ENCODE results near the gene AQP6. TPM values are rescaled to one million over a fixed set of nuclear protein-coding genes. Genes with fewer than 3 reads are reported as not detected.

AQP6 gene
- total and polyA plus RNA-seq, 2 experiments from 2014 or later: 0.23 TPM; not detected in 1

- Histone ChIP-seq H2AFZ (no peak overlapping the region), H3K27ac (no peak overlapping the region), H3K27me3 (no peaks in the 10 kb centered on the region), H3K79me2 (no peaks in the 10 kb centered on the region), H3K9me2 (replicated peaks; ENCODE audit: insufficient read depth) (no peaks in the 10 kb centered on the region), H3K9me3 (ENCODE audit: low read depth) (no peaks in the 10 kb centered on the region), H3K4me3 (no peak overlapping the region), H3K36me3 (replicated peaks; ENCODE audit: insufficient read depth, low read depth) (no peaks in the 10 kb centered on the region), H4K20me1 (ENCODE audit: insufficient read depth, poor library complexity, severe bottlenecking) (no peaks in the 10 kb centered on the region), H3K4me2 (no peak overlapping the region), H3K4me1 (ENCODE audit: insufficient read depth) (peaks cover 13% of the 10 kb centered on the region)
- no peak for TF ChIP-seq EZH2phosphoT487 (IDR thresholded peaks at IDR 0.05; ENCODE audit: low read depth, severe bottlenecking, unreplicated experiment)
- TF ChIP-seq EZH2 (IDR thresholded peaks at IDR 0.05; ENCODE audit: borderline replicate concordance): no peak
- TF ChIP-seq CTCF (IDR thresholded peaks at IDR 0.05; ENCODE audit: poor library complexity): no peak
- DNase-seq (ENCODE audit: low spot score): no peak
- 70% methylated on average over 4 of the region's 4 CpGs for WGBS (ENCODE audit: low lambda C conversion rate, missing lambda C conversion rate)
Measured at GRCh38 chr12:49978125-49978524, 5.4 kb downstream of the AQP6 start.

- no peak for DNase-seq (ENCODE audit: low spot score)
- 80% methylated on average over 10 of the region's 10 CpGs for WGBS (ENCODE audit: low lambda C conversion rate, missing lambda C conversion rate)
- Histone ChIP-seq H2AFZ (no peak overlapping the region), H3K27ac (no peak overlapping the region), H3K9me2 (replicated peaks; ENCODE audit: insufficient read depth) (no peaks in the 10 kb centered on the region), H3K27me3 (no peaks in the 10 kb centered on the region), H4K20me1 (ENCODE audit: insufficient read depth, poor library complexity, severe bottlenecking) (no peaks in the 10 kb centered on the region), H3K4me1 (ENCODE audit: insufficient read depth) (peaks cover 15% of the 10 kb centered on the region), H3K4me3 (no peak overlapping the region), H3K4me2 (no peak overlapping the region), H3K9me3 (ENCODE audit: low read depth) (no peaks in the 10 kb centered on the region), H3K79me2 (no peaks in the 10 kb centered on the region), H3K36me3 (replicated peaks; ENCODE audit: insufficient read depth, low read depth) (no peaks in the 10 kb centered on the region)
- no peak for TF ChIP-seq EZH2phosphoT487 (IDR thresholded peaks at IDR 0.05; ENCODE audit: low read depth, severe bottlenecking, unreplicated experiment)
Measured at GRCh38 chr12:49979016-49979586, 6.4 kb downstream of the AQP6 start.

- Histone ChIP-seq H3K9me2 (replicated peaks; ENCODE audit: insufficient read depth) (no peaks in the 10 kb centered on the region), H4K20me1 (ENCODE audit: insufficient read depth, poor library complexity, severe bottlenecking) (no peaks in the 10 kb centered on the region), H3K27ac (no peak overlapping the region), H3K4me2 (no peak overlapping the region), H2AFZ (no peak overlapping the region), H3K4me3 (no peak overlapping the region), H3K27me3 (no peaks in the 10 kb centered on the region), H3K9me3 (ENCODE audit: low read depth) (no peaks in the 10 kb centered on the region), H3K4me1 (ENCODE audit: insufficient read depth) (peaks cover 19% of the 10 kb centered on the region), H3K79me2 (no peaks in the 10 kb centered on the region), H3K36me3 (replicated peaks; ENCODE audit: insufficient read depth, low read depth) (no peaks in the 10 kb centered on the region)
- WGBS (ENCODE audit: low lambda C conversion rate, missing lambda C conversion rate): 96% methylated on average over 3 of the region's 3 CpGs
- no peak for DNase-seq (ENCODE audit: low spot score)
- TF ChIP-seq EZH2phosphoT487 (IDR thresholded peaks at IDR 0.05; ENCODE audit: low read depth, severe bottlenecking, unreplicated experiment): no peak
- TF ChIP-seq EZH2 (IDR thresholded peaks at IDR 0.05; ENCODE audit: borderline replicate concordance): no peak
- TF ChIP-seq CTCF (IDR thresholded peaks at IDR 0.05; ENCODE audit: poor library complexity): no peak
Measured at GRCh38 chr12:49979791-49980190, 7.0 kb downstream of the AQP6 start.

GRCh38 chr12:49980501-49981349 is 8.0 kb downstream of the AQP6 start:
- Histone ChIP-seq H3K9me2 (replicated peaks; ENCODE audit: insufficient read depth) (no peaks in the 10 kb centered on the region), H3K4me2 (no peak overlapping the region), H3K4me3 (no peak overlapping the region), H3K79me2 (no peaks in the 10 kb centered on the region), H3K9me3 (ENCODE audit: low read depth) (no peaks in the 10 kb centered on the region), H3K4me1 (ENCODE audit: insufficient read depth) (peaks cover 19% of the 10 kb centered on the region), H4K20me1 (ENCODE audit: insufficient read depth, poor library complexity, severe bottlenecking) (no peaks in the 10 kb centered on the region), H2AFZ (no peak overlapping the region), H3K36me3 (replicated peaks; ENCODE audit: insufficient read depth, low read depth) (no peaks in the 10 kb centered on the region), H3K27ac (no peak overlapping the region), H3K27me3 (no peaks in the 10 kb centered on the region)
- 68% methylated on average over 10 of the region's 10 CpGs for WGBS (ENCODE audit: low lambda C conversion rate, missing lambda C conversion rate)
- DNase-seq (ENCODE audit: low spot score): no peak
- TF ChIP-seq CTCF (IDR thresholded peaks at IDR 0.05; ENCODE audit: poor library complexity): no peak
- no peak for TF ChIP-seq EZH2 (IDR thresholded peaks at IDR 0.05; ENCODE audit: borderline replicate concordance)
- TF ChIP-seq EZH2phosphoT487 (IDR thresholded peaks at IDR 0.05; ENCODE audit: low read depth, severe bottlenecking, unreplicated experiment): no peak

All from hepatocyte (in vitro differentiated cells).